Stimulated activated naive CD4-positive, alpha-beta T cell (primary cell): Measurements from ENCODE around the gene ZNF584.
"Not testable (repeated sequence)": the region's sequence is repeated elsewhere in the genome, so short reads cannot be mapped to it uniquely, and the experiment has no call there.

Experiments used
- DNase-seq, 6 experiments: peaks; one replicate each; lab custom pipeline; 2025; lab: John Stamatoyannopoulos, UW

ZNF584 gene

GRCh38 chr19:58408152-58409009 lies at the start of gene ZNF584:
ZNF584 (plus strand) TSS chr19:58408649; CDS start chr19:58409148, 499 bp downstream.
- peak; percentile 86 to 93 (median 90) for DNase-seq

- peak in 4 of 6 experiments; percentile 13 to 38 (median 30) for DNase-seq
These were observed 46.6 kb upstream of the ZNF584 start for GRCh38 chr19:58361900-58362271.

GRCh38 chr19:58362272-58362994 lies 46.0 kb upstream of the ZNF584 start, which contains the start of gene ZNF497:
ZNF497 (minus strand) TSS chr19:58362751; CDS start chr19:58357635, 5,116 bp downstream.
- DNase-seq, result peak; percentile 90 to 95 (median 94)

- no peak for DNase-seq
These were observed 44.3 kb upstream of the ZNF584 start for GRCh38 chr19:58364146-58364545.

GRCh38 chr19:58366585-58367430 lies 41.6 kb upstream of the ZNF584 start:
- DNase-seq, result no peak

GRCh38 chr19:58367698-58368454 lies 40.6 kb upstream of the ZNF584 start:
- DNase-seq, result no peak

- no peak for DNase-seq
These were observed 39.7 kb upstream of the ZNF584 start for GRCh38 chr19:58368561-58369360.

GRCh38 chr19:58372311-58373133 lies 35.9 kb upstream of the ZNF584 start:
- no peak for DNase-seq

- no peak for DNase-seq
These were observed 34.2 kb upstream of the ZNF584 start for GRCh38 chr19:58374200-58374599.

GRCh38 chr19:58376724-58377123 lies 31.7 kb upstream of the ZNF584 start:
- DNase-seq, result not testable (repeated sequence)

- no peak for DNase-seq
These were observed 29.2 kb upstream of the ZNF584 start for GRCh38 chr19:58379246-58379645.

GRCh38 chr19:58380037-58380661 lies 28.3 kb upstream of the ZNF584 start:
- DNase-seq, result peak in 1 of 6 experiments; percentile 40

- peak; percentile 92 to 99 (median 98) for DNase-seq
These were observed 27.6 kb upstream of the ZNF584 start, which contains the start of gene ZNF837 for GRCh38 chr19:58380662-58381459. ZNF837 (minus strand) TSS chr19:58381030; CDS start chr19:58369332, 11,698 bp downstream.

- no peak for DNase-seq
These were observed 26.8 kb upstream of the ZNF584 start for GRCh38 chr19:58381460-58382212.

- DNase-seq, result no peak
These were observed 25.3 kb upstream of the ZNF584 start for GRCh38 chr19:58382997-58383603.

- no peak for DNase-seq
These were observed 23.0 kb upstream of the ZNF584 start for GRCh38 chr19:58385313-58385890.
